Activated CD4-positive, alpha-beta T cell treated with anti-CD3 and anti-CD28 coated beads, Interleukin-10, Interleukin-2, amounts not matched to agents 100 ng/mL and 50 ng/mL, durations not matched to agents 16 hours and 8 hours (primary cell): ENCODE results near the gene CPN2.

Experiments used
- DNase-seq: peaks from one replicate; pipeline ENCODE4 v3.0.0-alpha.2; 2020

The CPN2 gene

GRCh38 chr3:194326192-194326967 is 24.7 kb downstream of the CPN2 start:
- DNase-seq: no peak

DNA sequence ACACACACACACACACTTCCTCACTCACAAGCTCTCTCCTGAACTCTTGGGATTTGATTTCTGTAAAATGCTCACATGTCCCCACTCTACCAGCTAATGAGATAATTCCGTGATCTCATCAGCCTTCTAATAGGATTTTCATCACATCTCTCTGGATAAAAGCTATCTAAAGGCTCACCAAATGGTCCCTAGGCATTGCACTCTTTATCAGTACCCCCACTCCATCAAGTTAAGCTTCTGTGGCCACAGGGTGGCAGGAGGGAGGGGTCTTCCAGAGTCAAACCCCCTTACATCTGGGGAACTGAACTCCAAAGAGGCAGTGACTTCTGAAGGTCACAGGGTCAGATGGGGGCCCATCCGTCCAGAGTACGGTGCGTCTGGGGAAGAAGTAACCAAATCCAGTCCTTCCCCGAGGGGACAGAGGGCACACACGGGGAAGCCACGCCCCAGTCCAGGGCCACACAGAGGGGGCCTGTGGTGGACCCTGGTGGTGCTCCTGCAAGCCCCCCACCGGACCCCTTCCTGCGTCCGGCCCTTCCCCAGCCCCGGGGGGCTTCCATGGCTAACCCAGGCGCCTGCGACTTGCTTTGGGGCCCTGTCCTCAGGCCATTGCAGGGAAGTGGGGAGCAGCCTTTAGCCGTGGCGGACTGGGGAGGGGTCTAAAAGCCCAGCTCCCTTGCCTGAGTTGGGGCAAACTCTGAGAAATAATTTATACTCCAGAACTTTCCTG is 25.5 kb downstream of the CPN2 start:
- no peak for DNase-seq

- no peak for DNase-seq
Measured at GRCh38 chr3:194324823-194325327, 26.3 kb downstream of the CPN2 start.

DNA sequence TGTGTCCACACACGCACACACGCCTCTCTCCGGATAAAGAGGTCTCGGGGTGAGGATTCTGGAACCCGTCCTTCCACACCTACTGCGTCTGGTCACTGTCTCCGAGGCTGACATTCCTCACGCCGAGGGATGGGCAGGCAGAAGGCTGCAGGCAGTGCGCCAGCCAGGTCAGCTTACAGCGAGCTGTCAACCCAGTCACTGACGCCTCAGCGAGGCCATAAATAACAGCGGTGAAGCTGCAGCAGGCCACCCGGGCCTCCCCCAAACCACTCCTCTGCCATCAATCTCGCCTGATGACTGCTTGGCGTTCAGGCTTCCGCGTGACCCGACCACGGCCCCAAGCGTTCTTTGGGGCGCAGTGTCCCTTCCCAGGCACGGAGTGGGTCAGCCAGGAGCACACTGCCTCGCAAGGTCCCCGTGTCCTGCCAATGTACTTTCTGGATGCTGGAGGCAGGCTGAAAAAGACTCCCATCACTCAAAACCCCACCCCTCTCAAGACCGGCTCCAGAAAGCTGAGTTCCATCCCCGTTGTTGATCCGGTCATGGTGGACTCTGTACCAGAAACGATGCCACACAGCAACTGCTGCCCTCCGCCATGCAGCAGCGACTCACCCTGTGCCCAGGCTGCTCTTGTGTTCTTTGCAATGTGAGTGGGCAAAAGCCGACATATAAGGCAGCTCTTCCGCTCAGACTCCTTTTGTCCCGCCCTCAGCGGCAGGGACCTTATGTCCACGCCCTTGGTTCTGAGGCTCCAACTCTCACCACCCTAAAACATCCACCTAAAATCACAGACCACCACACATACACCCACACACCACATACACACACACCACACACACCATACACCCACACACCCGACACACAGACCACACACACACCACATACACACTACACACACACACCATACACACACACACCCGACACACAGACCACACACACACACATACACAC is 27.1 kb downstream of the CPN2 start:
- peak; percentile 31 for DNase-seq

- peak; percentile 39 for DNase-seq
Measured at GRCh38 chr3:194322678-194323211, 28.4 kb downstream of the CPN2 start.

- no peak for DNase-seq
Measured at GRCh38 chr3:194321693-194322640, 29.2 kb downstream of the CPN2 start.

DNA sequence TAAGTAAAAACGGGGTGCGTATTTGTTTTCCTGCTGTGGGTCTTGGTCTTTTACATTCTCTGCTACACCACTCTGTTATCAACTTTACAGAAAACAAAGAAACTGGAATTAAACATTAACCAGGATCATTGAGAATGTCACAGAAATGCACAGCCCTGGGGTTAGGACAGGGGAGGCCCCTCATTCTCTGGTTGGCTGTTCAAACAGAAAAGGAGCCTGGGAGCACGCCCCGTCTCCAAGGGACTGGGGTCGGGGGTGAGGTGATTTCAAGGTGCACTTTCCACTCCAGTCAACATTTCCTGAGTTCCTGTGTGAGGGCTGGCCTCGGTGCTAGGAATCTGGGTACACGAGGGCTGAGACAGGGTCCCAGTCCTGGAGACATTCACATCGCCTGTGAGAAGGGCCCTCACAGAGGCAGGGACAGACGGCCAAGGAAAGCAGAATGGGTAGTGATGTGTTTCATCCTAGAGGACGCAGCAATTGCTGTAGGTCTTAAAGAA is 30.3 kb downstream of the CPN2 start:
- DNase-seq: no peak

- DNase-seq: no peak
Measured at GRCh38 chr3:194320100-194320499, 31.0 kb downstream of the CPN2 start.

- no peak for DNase-seq
Measured at GRCh38 chr3:194318511-194319161, 32.5 kb downstream of the CPN2 start.

- DNase-seq: no peak
Measured at GRCh38 chr3:194316918-194317317, 34.2 kb downstream of the CPN2 start.

DNA sequence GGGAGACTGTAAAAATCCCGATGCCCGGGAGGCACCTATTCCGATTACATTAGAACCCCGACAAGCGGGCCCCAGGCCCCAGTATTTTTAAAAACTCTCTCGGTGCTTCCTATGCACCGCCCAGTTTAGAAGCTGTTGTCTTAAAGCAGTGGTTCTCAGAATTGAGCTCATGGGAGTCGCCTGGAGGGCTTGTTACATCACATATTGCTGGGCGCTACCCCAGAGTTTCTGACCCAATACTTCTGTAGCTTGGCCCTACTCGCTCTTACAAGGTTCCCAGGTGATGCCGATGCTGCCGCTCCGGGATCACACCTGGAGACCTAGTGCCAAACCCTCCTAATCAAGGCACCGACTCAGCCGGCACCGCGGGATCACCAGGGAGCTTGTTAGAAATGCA is 35.2 kb downstream of the CPN2 start:
- no peak for DNase-seq

- DNase-seq: peak; percentile 82
Measured at GRCh38 chr3:194315088-194315964, 35.8 kb downstream of the CPN2 start.

DNA sequence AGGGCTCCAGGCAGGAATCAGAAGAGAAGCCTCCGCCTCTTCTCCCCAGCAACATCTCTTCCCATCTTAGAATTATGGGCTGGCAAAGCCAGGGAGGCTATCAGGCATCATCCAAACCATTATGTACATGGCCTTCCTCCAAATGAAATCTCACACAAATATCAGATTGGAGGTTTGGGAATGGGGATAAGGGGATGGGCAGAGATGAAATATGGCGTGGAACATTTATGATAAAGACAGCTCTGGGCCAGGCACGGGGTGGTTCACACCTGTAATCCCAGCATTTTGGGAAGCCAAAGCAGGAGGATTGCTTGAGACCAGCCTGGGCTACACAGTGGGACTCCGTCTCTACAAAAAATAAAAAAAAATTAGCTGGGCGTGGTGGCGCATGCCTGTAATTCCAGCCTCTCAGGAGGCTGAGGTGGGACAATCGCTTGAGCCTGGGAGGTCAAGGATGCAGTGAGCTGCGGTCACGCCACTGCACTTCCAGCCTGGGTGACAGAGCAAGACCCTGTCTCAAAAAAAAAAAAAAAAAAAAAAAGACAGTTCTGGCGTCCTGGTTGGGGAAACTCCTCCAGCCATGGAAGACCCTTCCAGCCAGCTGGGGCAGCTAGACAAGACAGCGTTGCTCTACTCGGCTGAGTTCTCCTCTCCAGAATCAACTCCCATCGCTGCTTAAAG is 36.6 kb downstream of the CPN2 start:
- DNase-seq: no peak

GRCh38 chr3:194313560-194314387 is 37.4 kb downstream of the CPN2 start:
- no peak for DNase-seq

- DNase-seq: no peak
Measured at GRCh38 chr3:194312743-194313281, 38.3 kb downstream of the CPN2 start.

DNA sequence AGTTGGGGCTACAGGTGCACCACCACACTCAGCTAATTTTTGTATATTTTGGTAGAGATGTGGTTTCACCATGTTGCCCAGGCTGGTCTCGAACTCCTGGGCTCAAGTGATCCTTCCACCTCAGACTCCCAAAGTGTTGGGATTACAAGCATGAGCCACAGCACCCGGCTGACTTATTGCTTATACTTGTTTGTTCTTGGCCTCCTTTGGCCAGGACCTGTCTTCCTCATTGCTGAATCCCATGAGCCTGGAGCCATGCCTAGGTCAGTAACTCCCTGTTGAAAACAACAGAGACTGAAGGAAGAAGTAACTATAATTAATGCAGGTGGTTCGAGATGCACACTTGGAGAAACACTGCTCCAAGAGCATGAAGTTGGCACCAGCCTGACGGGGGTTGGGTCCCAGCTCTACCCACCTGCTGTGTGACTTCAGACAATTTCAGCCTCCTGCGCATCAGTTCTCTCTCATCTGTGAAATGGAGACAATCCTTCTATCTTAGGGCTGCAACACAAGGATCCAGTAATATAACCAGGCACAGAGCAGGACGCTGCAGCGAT is 38.9 kb downstream of the CPN2 start:
- DNase-seq: no peak

- no peak for DNase-seq
Measured at GRCh38 chr3:194311000-194311399, 40.1 kb downstream of the CPN2 start.
